ENCODE data around the gene SYS1. TPM values are rescaled to one million over a fixed set of nuclear protein-coding genes. Genes with fewer than 3 reads are reported as not detected.
A peak's percentile ranks its signal among the peaks of the same experiment; 100 is the strongest.

SYS1 gene
- total RNA-seq, 1 donor from 2014 or later: 25.2 TPM

GRCh38 chr20:45404438-45404837, 41.5 kb downstream of the SYS1 start:
- no peak overlapping the region for H3K27ac ChIP-seq (ENCODE audit: low read depth, low read length)
- no peaks in the 10 kb centered on the region for H3K79me2 ChIP-seq (ENCODE audit: insufficient read depth, low read length)
- DNase-seq (ENCODE audit: low read depth) (no peak), FAIRE-seq (no peak)
- H3K27me3 Mint-ChIP-seq (ENCODE audit: low read depth, unreplicated experiment): peaks cover 8% of the 10 kb centered on the region
- no peak overlapping the region for H3K4me3 ChIP-seq (ENCODE audit: insufficient read depth, low read depth, low read length)
- H3K36me3 ChIP-seq (ENCODE audit: insufficient read depth, low read length): no peaks in the 10 kb centered on the region
- H3K4me2 ChIP-seq (ENCODE audit: low read length): no peak overlapping the region
- peak overlapping the region; percentile 43 for H3K4me3 Mint-ChIP-seq (ENCODE audit: unreplicated experiment)
- peaks cover 6% of the 10 kb centered on the region for H4K20me1 ChIP-seq (ENCODE audit: insufficient read depth, low read length)
- H3K27ac Mint-ChIP-seq (ENCODE audit: unreplicated experiment): no peak overlapping the region
- peaks cover 6% of the 10 kb centered on the region for H3K9me3 ChIP-seq (ENCODE audit: insufficient read depth, low read depth, low read length)
- no peak overlapping the region for H3K9ac ChIP-seq (ENCODE audit: low read length)
- peaks cover 3% of the 10 kb centered on the region for H3K27me3 ChIP-seq (ENCODE audit: insufficient read depth, low read length)
- H3K36me3 Mint-ChIP-seq (ENCODE audit: low read depth, unreplicated experiment): peaks cover 13% of the 10 kb centered on the region
- peaks cover 16% of the 10 kb centered on the region for H3K4me1 ChIP-seq (ENCODE audit: insufficient read depth, low read length)
- no peaks in the 10 kb centered on the region for H3K4me1 Mint-ChIP-seq (ENCODE audit: low read depth, unreplicated experiment)
- no peak overlapping the region for H2AFZ ChIP-seq (ENCODE audit: low read depth, low read length)
- TF ChIP-seq EZH2 (IDR thresholded peaks at IDR 0.05; ENCODE audit: insufficient read depth, low read length) (no peak), CTCF (IDR thresholded peaks at IDR 0.05; ENCODE audit: insufficient read depth, low read depth, low read length) (no peak)
- peaks cover 12% of the 10 kb centered on the region for H3K9me3 Mint-ChIP-seq (ENCODE audit: unreplicated experiment)

GRCh38 chr20:45405571-45406259, 42.8 kb downstream of the SYS1 start:
- peaks cover 3% of the 10 kb centered on the region for H3K27me3 ChIP-seq (ENCODE audit: insufficient read depth, low read length)
- Mint-ChIP-seq H3K27me3 (ENCODE audit: low read depth, unreplicated experiment) (peaks cover 8% of the 10 kb centered on the region), H3K36me3 (ENCODE audit: low read depth, unreplicated experiment) (peaks cover 9% of the 10 kb centered on the region), H3K4me1 (ENCODE audit: low read depth, unreplicated experiment) (no peaks in the 10 kb centered on the region), H3K9me3 (ENCODE audit: unreplicated experiment) (peaks cover 4% of the 10 kb centered on the region), H3K27ac (ENCODE audit: unreplicated experiment) (no peak overlapping the region), H3K4me3 (ENCODE audit: unreplicated experiment) (peak overlapping the region; percentile 75)
- H3K4me3 ChIP-seq (ENCODE audit: insufficient read depth, low read depth, low read length): peak overlapping the region; percentile 63
- TF ChIP-seq CTCF (IDR thresholded peaks at IDR 0.05; ENCODE audit: insufficient read depth, low read depth, low read length) (no peak), EZH2 (IDR thresholded peaks at IDR 0.05; ENCODE audit: insufficient read depth, low read length) (no peak)
- DNase-seq (ENCODE audit: low read depth) (peak; percentile 3), FAIRE-seq (no peak)
- H3K36me3 ChIP-seq (ENCODE audit: insufficient read depth, low read length): no peaks in the 10 kb centered on the region
- H3K9ac ChIP-seq (ENCODE audit: low read length): peak overlapping the region; percentile 81
- H3K9me3 ChIP-seq (ENCODE audit: insufficient read depth, low read depth, low read length): peaks cover 2% of the 10 kb centered on the region
- peaks cover 16% of the 10 kb centered on the region for H3K4me1 ChIP-seq (ENCODE audit: insufficient read depth, low read length)
- H4K20me1 ChIP-seq (ENCODE audit: insufficient read depth, low read length): peaks cover 6% of the 10 kb centered on the region
- H3K27ac ChIP-seq (ENCODE audit: low read depth, low read length): no peak overlapping the region
- peak overlapping the region; percentile 92 for H3K4me2 ChIP-seq (ENCODE audit: low read length)
- peak overlapping the region; percentile 78 for H2AFZ ChIP-seq (ENCODE audit: low read depth, low read length)
- H3K79me2 ChIP-seq (ENCODE audit: insufficient read depth, low read length): no peaks in the 10 kb centered on the region
